TTC549 (cell line): ENCODE results near the gene LRRC14B.
"Not testable (repeated sequence)": the region's sequence is repeated elsewhere in the genome, so short reads cannot be mapped to it uniquely, and the experiment has no call there.

ENCODE experiments used
- FAIRE-seq: peaks from 2 replicates; lab custom pipeline; 2012; peaks lifted over from hg19 to GRCh38; lab: Jason Lieb, UNC

Gene LRRC14B

DNA sequence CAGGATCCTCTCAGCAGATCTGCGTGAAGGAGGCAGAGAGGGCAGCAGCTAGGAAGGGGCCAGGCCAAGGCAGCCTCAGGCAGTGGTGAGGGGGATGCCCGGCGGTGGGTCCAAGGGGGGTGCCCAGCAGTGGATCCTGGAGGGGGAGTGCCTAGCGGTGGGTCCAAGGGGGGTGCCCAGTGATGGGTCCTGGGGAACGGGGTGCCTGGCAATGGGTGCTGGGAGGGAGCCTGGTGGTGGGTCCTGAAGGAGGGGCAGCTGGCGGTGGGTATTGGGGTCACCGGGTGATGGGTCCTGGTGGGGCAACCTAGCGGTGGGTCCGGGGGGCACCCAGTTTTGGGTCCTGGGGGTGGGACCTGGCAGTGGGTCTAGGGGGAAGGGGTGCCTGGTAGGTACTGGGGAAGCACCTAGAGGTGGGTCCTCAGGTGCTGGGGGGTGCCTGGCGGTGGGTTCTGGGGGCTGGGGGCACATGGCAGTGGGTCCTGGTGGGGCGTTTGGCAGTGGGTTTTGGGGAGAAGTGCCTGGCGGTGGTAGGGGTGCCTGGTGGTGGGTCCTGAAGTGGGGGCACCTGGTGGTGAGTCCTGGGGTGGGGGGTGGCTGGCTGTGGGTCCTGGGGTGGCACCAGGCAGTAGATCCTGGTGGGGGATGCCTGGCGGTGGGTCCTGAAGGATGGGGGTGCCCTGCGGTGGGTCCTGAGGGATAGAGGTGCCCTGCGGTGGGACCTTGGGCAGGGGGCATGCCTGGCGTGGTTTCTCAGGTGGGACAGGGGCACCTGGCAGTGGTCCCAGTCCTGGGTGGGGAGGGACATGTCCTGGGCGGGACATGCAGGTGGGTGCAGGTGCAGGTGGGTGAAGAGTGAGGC, 1.9 kb downstream of the LRRC14B start:
- FAIRE-seq, result no peak

GRCh38 chr5:194102-194501, 2.8 kb downstream of the LRRC14B start:
- no peak for FAIRE-seq

GRCh38 chr5:194603-195209, 3.4 kb downstream of the LRRC14B start:
- no peak for FAIRE-seq

DNA sequence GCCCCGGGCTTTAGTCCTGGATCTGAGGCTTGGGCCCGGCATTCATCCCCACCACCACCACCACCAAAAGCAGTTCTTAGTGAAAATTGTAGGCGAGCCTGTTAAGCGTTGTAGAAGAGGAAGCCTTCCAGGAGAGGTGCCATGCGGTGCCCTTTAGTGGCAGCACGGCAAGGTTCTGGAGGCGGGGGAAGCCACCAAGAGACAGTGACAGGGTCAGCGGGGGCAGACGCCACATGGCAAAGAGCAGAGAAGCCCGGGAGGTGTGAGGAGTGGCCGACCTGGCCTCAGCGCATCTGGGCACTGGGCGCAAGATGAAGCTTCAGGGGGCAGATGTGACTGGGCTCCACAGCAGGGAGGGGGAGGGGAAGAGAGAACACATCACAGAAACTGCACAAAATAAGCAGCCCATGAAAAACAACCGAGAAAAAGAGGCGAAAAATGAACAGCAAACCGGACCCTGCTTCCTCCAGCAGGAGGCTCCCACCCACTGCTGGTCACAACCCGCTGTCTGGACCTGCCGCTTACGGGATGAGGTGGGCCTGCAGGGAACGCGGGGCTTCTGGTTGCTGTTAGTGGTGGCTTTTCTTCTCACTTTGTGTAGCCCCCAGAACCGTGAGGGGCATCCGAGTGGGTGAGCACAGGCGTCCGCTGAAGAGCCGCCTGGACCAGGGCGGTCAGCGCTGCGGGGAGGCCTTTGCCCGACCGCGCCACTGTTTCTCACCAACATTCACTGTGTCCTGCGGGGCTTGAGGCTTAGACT, 4.3 kb downstream of the LRRC14B start:
- FAIRE-seq, result no peak

- FAIRE-seq, result no peak
Measured at GRCh38 chr5:196350-196749, 5.1 kb downstream of the LRRC14B start.

GRCh38 chr5:197031-197430, 5.7 kb downstream of the LRRC14B start:
- FAIRE-seq, result not testable (repeated sequence)

- no peak for FAIRE-seq
Measured at GRCh38 chr5:197892-198489, 6.7 kb downstream of the LRRC14B start.

DNA sequence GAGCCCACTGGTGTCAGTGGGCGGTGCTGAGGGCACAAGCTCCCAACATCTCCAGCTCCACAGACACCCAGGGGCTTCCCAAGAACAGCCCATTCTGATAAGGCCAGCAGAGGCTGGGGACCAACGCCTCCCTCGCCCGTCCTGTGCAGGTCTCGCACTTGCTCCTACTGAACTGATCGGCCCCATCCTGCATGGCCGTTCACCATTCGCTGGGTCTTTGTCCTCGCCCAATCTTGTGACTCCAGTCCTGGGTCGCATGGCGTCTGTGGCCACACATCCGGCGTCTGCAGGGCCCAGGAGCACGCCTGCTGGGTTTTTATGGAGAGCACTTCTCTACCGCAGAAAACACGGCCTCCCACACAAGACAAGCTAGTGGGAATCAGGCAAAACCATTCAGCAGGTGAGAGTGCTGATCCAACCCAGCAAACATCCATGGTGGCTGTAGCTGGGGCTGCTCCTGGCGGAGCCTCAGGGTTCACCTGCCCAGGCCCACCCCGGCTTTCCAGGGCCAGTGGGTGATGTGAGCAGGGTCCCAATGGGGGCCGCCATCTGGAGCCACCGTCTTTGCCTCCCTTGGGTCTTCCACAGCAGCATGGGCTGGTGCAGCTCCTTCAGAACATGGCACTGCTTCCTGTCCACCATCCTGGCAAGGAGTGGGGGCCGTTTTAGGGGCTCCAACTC, 7.4 kb downstream of the LRRC14B start:
- FAIRE-seq, result no peak

DNA sequence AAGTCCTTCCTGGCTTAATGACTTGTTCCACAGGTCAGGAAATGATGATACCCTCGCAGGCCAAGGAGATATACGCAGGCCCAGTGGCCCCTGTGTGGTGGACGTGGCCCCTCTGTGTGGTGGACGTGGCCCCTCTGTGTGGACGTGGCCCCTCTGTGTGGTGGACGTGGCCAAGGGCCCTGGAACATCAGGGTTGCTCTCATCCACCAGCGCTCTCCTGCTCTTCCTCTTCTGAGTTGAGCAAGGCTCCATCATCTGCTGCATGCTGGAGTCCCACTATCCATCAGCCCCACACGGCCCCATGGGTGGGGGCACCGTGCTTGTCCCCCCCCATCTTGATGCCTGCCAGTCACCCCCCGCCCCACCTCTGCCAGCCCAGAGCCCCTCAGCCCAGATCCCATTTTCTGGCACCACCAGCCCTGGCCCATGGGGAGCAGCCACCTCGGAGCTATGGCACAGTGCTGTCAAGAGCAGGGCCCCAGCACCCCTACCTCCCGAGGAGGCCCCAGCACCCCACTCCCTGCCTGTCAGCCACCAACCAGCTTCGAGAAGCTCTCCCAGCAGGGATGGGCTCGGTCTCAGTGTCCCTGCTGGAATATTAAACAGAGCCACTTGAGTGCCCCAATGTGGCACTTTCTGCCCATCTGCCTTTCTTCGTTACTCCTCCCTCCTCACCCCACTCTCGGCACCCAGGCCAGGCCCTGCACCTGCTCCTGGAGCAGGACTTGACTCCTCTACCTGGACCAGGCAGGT, 8.1 kb downstream of the LRRC14B start:
- no peak for FAIRE-seq

GRCh38 chr5:199950-200645, 8.8 kb downstream of the LRRC14B start:
- no peak for FAIRE-seq

GRCh38 chr5:200985-201384, 9.7 kb downstream of the LRRC14B start:
- FAIRE-seq, result no peak

GRCh38 chr5:201672-202071, 10.4 kb downstream of the LRRC14B start:
- no peak for FAIRE-seq

DNA sequence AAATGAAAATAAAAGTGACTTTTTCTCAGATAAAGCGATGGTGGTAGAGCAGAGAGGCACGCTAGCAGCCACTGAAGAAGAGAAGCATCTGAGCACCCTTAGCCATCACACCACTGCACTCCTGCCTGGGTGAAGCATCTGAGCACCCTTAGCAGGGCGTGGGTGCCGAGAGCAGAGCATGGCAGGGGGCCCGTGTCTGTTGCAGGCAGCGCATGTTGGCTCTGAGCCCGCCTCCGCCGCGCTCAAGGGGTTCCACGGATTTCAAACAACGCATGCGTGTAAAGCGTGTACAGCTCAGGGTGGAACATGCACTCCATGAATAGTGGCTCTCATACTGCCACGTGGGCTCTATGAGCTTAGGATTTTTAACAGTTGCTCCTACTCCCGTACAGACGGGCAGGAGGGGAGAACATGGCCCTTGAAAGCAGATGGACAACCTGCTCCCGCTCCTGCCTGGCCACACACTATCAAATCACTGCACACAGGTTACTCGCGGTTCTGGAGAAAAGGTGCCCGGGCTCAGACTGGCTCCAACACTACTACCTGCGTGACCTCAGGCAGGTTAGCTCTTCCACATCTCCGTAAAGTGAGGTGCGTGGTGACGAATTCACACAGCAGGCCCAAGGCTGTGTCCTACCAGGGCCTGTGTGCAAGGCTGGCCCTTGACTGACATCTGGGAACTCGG, 12.1 kb downstream of the LRRC14B start:
- no peak for FAIRE-seq

- no peak for FAIRE-seq
Measured at GRCh38 chr5:204001-204400, 12.7 kb downstream of the LRRC14B start.

DNA sequence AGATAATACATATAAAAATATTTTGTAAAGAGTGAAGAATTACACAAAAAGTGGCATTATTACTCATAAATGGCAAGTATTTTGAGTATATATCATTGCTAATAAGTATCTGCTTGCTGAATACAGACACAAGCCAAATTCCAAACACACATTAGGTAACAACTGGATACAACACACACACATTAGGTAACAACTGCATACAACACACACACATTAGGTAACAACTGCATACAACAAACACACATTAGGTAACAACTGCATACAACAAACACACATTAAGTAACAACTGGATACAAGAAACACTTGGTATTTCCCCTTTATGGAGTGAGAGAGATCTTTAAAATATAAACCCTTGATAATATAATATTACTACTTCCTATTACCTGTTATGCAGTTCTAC, 13.2 kb downstream of the LRRC14B start:
- no peak for FAIRE-seq

DNA sequence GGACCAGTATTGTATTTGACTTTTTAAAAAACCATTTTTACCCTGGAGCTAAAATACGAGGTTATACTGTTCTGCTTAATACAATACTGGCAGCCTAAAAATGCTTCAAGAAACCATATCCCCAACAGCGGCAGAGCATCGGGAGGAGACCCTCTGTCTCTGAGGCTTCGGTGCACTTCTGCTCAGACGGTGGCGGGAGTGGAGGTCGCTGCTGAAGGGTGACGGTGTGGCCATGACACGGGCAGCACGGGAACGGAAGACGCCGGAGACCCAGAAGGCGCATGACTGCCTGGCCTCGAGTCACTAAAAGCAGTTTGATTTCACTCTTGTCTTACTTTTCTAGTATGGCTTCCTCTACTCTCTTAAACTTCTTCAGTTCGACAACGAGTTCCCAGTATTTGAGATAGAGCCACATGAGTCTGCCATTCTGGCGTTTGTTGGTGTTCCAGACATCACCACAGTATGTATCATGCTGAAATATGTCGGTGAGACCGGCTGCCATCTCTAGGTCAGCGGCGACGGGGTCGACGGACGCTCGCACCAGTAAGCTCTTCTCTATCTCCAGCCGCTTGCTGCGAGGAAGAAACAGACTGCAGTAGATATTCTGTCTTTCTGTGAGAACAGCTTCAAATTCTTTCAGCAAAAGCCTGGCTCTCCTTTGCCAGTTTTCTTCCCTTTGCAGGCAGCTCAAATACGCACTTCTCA, 13.8 kb downstream of the LRRC14B start:
- FAIRE-seq, result no peak

DNA sequence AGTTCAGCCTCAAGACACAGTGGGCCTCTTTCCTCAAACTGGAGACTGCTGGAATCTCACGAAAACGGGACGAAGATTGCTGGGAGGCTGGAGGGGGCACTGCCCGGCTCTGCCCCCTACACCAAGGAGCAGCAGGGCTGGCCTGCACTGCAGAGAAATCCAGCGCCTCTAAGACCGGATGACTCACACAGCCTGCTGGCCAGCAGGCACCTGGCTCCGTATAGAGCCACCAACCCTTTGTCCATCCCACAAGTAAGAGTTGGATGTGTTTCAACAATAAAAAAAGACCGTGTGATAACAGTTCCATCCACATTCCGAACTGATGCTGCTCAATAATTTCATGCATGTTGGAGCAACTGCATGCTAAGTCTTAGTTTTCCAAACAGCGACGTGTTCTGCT, 15.1 kb downstream of the LRRC14B start:
- FAIRE-seq, result no peak

GRCh38 chr5:206927-207536, 15.7 kb downstream of the LRRC14B start:
- FAIRE-seq, result no peak

- no peak for FAIRE-seq
Measured at GRCh38 chr5:207599-207998, 16.3 kb downstream of the LRRC14B start.
